Lower leg skin (tissue), 4 donors: ENCODE measurements around the gene RNF25. TPM values are rescaled to one million over a fixed set of nuclear protein-coding genes. Genes with fewer than 3 reads are reported as not detected.

Experiments
- DNase-seq, 2 donors: peaks; one replicate each; pipeline ENCODE4 v3.0.0-alpha.2; 2019; ENCODE audit warnings: low spot score in 2 of 2
- H3K4me3 ChIP-seq: fragments of 200-600 bp; sonication (generic); 2 replicates; pipeline ENCODE4 v1.5.1; 2017; ENCODE audit warnings: mild to moderate bottlenecking, low read depth; ENCODE audit not compliant: poor library complexity, severe bottlenecking
- CTCF ChIP-seq, 3 donors: fragments of 450-650 bp; IDR thresholded peaks; one replicate each; pipeline ENCODE4 v1.5.1; 2016; ENCODE audit warnings: antibody characterized with exemption in 3 of 3, mild to moderate bottlenecking in 3 of 3, moderate library complexity in 2 of 3
- POLR2A ChIP-seq, 2 donors: fragments of 450-650 bp; IDR thresholded peaks; one replicate each; pipeline ENCODE4 v1.6.1; 2016 to 2017; ENCODE audit warnings: antibody characterized with exemption in 2 of 2, mild to moderate bottlenecking in 1 of 2, moderate library complexity in 1 of 2
- WGBS, 2 donors: methylation state at CpG; one replicate each; pipeline ENCODE4 v1.1.5; 2018; 5-methylcytosine and 5-hydroxymethylcytosine counted together
- intact Hi-C: fragments of 100-400 bp; cut with DNase I; formaldehyde crosslinking; loops from one replicate; pipeline ENCODE4 v1.15.0; 2023; ENCODE audit warnings: low total_unique reads
- total RNA-seq, 4 donors: library from RNA; depleted of rRNA; stranded (reverse); fragments of >200 nt; gene quantifications; one replicate each; pipeline ENCODE4 v1.1.0, GENCODE V29; 2016

The RNF25 gene
- total RNA-seq, 4 donors from 2014 or later: 21.2 to 38.2 (median 21.7) TPM

- DNase-seq: no peak
- WGBS, 2 donors: 89 to 94% methylated on average over 1 of the region's 1 CpG
- intact Hi-C loops: no loop called here
- H3K4me3 ChIP-seq: no peak overlapping the region
- TF ChIP-seq POLR2A (IDR thresholded peaks at IDR 0.05): no peak
- no peak for TF ChIP-seq CTCF (IDR thresholded peaks at IDR 0.05)
These were observed 26.7 kb downstream of the RNF25 start for GRCh38 chr2:218645126-218645525.

- no peak for DNase-seq
- intact Hi-C loops: no loop called here
- TF ChIP-seq CTCF (IDR thresholded peaks at IDR 0.05) (no peak), POLR2A (IDR thresholded peaks at IDR 0.05) (no peak)
- no peak overlapping the region for H3K4me3 ChIP-seq
- WGBS, 2 donors: 90 to 96% methylated on average over 10 to 11 of the region's 11 CpGs
These were observed 27.1 kb downstream of the RNF25 start for GRCh38 chr2:218644721-218645120.

- no peak for DNase-seq
- no peak overlapping the region for H3K4me3 ChIP-seq
- no peak for TF ChIP-seq POLR2A (IDR thresholded peaks at IDR 0.05)
- TF ChIP-seq CTCF (IDR thresholded peaks at IDR 0.05): no peak
- intact Hi-C loops: no loop called here
- WGBS, 2 donors: 89 to 90% methylated on average over 10 of the region's 10 CpGs
These were observed 28.0 kb downstream of the RNF25 start for GRCh38 chr2:218643751-218644310.

- TF ChIP-seq POLR2A (IDR thresholded peaks at IDR 0.05) (no peak), CTCF (IDR thresholded peaks at IDR 0.05) (no peak)
- WGBS, 2 donors: 89 to 92% methylated on average over 17 of the region's 17 CpGs
- intact Hi-C loops: no loop called here
- DNase-seq: no peak
- no peak overlapping the region for H3K4me3 ChIP-seq
These were observed 29.0 kb downstream of the RNF25 start for GRCh38 chr2:218642786-218643185.

- WGBS, 2 donors: 92 to 95% methylated on average over 12 to 17 of the region's 18 CpGs
- H3K4me3 ChIP-seq: no peak overlapping the region
- no peak for TF ChIP-seq CTCF (IDR thresholded peaks at IDR 0.05)
- TF ChIP-seq POLR2A (IDR thresholded peaks at IDR 0.05): no peak
- DNase-seq: no peak
- intact Hi-C loops: no loop called here
These were observed 29.6 kb downstream of the RNF25 start for GRCh38 chr2:218642121-218642656.

- intact Hi-C loops: no loop called here
- DNase-seq: no peak
- WGBS, 2 donors: 97 to 99% methylated on average over 18 of the region's 18 CpGs
- TF ChIP-seq POLR2A (IDR thresholded peaks at IDR 0.05) (no peak), CTCF (IDR thresholded peaks at IDR 0.05) (no peak)
- H3K4me3 ChIP-seq: no peak overlapping the region
These were observed 33.4 kb downstream of the RNF25 start for GRCh38 chr2:218638372-218638771.
